Inflammatory macrophage treated with lipopolysaccharide for 1 hour (primary cell): ENCODE measurements around the gene TBXAS1.
"Not testable (repeated sequence)": the region's sequence is repeated elsewhere in the genome, so short reads cannot be mapped to it uniquely, and the experiment has no call there.

Experiments used
- DNase-seq, 2 donors: peaks; one replicate each; pipeline ENCODE4 v3.0.0-alpha.2; 2020 to 2022

TBXAS1 gene

DNA sequence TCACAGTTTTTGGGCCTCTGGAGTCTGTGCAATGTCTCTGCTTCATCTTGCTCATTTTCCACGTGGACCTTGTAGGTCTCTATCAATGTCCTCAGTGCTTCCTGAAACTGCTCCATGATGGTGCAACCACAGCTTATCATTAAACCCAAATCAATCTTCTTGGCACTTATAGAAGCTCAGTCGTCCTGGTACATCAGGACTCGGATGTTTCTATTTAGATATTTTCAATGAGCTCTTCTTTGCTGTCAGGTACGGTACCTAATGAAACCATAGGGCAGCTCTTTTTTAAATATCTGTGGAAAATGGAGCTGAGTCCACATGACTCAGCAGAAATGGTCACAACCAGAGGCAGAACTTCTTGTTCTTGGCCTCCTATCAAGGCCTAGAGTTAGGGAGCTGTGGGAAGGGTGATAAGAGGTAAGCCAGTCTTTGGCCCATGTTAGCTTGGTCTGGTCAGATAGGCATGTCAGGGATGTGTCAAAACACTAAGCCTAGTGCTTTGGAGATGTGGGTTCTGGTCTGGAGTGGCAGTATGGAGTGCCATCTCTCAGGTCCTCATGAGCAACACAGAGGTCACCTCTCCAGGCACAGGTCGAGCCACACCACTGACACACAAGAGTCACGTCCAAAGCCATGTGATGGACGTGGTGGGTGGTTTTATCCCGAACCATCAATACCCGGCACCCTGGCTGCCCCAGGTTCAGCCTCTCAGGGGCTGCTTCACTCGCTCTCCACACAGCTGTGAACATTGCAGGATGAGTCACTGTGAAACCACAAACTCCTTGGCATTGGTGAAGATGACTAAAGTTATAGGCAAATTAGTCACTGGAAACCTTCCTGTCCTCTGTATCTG, 87.0 kb downstream of the TBXAS1 start:
- peak; percentile 75 to 89 for DNase-seq

GRCh38 chr7:139916717-139917395, 87.8 kb downstream of the TBXAS1 start:
- DNase-seq = no peak

DNA sequence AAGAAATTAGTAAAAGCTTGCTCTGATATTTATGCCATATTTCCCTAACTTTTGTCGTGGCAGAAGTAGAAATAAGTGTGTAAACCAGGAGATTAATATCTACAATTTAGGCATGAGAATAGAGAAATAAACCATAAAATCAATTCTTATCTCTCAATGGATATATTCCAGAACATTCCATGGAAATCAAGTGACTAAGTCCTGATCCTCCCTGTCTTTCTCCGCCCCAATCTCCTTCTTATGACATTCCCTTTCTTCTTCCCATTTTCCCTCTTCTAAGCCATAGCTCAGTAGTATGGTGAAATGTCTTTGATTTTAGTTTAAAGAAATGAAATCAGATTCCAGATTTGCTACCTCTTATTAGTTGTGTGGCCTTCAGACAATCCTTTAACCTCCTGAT, 88.8 kb downstream of the TBXAS1 start:
- no peak for DNase-seq

GRCh38 chr7:139918480-139918879, 89.4 kb downstream of the TBXAS1 start:
- no peak for DNase-seq

DNA sequence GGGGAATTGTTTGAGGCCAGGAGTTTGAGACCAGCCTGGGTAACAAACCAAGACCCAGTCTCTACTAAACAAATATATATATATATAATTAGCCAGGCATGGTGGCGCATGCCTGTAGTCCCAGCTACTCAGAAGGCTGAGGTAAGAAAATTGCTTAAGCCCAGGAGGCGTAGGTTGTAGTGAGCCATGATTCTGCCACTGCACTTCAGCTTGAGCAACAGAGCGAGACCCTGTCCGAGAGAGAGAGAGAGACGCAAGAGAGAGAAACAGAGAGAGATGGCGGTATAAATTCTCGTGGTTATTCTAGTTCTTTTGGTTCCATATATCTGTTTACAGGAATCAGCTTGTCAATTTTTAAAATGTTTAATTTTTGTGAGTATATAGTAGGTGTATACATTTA, 94.0 kb downstream of the TBXAS1 start:
- no peak for DNase-seq

- DNase-seq = peak; percentile 61 to 62
Observed at GRCh38 chr7:139924461-139924860, 95.4 kb downstream of the TBXAS1 start.

DNA sequence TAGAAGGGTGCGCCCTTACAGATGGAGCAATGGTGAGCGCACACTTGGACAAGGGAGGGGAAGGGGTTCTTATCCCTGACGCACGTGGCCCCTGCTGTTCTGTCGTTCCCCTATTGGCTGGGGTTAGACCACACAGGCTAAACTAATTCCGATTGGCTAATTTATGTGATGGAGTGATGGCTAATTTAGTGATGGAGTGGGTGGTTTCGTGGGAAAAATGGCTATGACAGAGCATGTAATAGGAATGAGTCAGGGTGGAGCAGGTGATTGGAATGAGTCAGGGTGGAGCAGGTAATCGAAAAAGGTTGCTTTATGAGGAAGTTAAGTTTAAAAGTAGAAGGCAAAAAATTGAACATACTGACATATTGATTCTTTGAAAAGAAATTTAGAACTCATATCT, 100.2 kb downstream of the TBXAS1 start:
- not testable (repeated sequence) for DNase-seq

GRCh38 chr7:139930286-139930965, 101.4 kb downstream of the TBXAS1 start:
- DNase-seq = no peak

DNA sequence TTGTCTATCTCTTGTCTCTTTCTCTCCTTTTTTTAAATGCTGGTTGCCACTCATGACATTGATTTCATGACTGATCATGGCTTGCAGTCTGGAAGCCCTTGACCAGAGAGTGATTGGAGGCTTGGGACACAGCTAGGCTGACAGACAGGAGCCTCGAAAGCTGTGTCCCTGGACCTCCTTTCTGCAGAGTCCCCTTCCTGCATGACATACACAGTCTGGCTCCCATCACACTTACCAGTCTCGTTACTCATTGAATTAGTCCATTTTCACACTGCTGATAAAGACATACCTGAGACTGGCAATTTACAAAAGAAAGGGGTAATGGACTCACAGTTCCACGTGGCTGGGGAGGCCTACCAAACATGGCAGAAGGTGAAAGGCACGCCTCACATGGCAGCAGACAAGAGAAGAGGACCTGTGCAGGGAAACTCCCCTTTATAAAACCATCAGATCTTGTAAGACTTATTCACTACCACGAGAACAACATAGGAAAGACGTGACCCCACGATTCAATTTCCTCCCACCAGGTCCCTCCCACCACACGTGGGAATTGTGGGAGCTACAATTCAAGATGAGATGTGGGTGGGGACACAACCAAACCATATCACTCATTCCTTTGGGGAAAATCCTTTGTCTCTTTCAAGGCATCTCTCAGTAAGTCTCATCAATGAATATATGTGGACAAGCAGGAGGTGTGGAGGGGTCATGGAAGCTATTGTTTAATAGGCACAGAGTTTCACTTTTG, 102.3 kb downstream of the TBXAS1 start:
- DNase-seq = peak; percentile 47 to 94

GRCh38 chr7:139932531-139932930, 103.5 kb downstream of the TBXAS1 start:
- peak; percentile 27 to 81 for DNase-seq

- DNase-seq = peak; percentile 16 to 60
Observed at GRCh38 chr7:139936760-139937310, 107.8 kb downstream of the TBXAS1 start.

- DNase-seq = peak; percentile 44 to 59
Observed at GRCh38 chr7:139937715-139938114, 108.7 kb downstream of the TBXAS1 start.

DNA sequence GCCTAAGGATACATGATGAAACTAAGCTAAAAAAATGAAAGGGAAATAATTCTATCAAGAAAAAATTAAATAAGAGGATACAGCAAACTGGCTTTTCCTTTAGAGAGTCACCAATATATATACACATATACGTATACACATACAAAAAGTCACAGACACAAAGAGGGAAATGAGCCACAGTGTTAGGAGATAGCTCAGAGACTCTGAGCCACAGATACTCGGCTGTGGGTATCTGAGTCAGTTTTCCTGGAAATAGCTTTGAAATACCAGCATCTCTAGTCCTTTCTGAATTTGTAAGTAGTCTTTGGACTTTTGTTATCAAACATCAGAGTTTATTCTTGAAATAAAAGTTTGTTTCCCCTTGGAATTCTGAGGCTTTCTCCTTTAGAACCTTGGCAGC, 111.8 kb downstream of the TBXAS1 start:
- no peak for DNase-seq

- DNase-seq = no peak
Observed at GRCh38 chr7:139941421-139941820, 112.4 kb downstream of the TBXAS1 start.

- DNase-seq = no peak
Observed at GRCh38 chr7:139941866-139942265, 112.8 kb downstream of the TBXAS1 start.

DNA sequence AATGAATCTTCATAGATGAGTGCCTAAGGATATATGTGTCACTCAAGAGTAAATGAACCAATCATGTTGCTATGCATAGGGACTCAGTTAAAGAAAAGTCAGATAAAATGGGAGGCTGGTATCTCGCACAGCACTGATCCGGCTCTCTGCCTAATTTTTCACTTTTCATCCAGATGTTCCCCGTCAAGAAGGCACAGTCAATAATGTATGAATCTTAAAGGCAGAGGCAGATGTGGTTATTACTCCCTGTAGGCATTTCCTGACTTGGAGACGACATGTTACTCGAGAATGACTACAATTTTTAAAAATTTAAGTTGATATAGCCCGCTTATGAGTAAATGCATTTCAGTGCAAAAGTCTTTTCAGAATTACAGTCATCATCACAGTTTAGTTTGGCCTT, 113.6 kb downstream of the TBXAS1 start:
- DNase-seq = no peak

DNA sequence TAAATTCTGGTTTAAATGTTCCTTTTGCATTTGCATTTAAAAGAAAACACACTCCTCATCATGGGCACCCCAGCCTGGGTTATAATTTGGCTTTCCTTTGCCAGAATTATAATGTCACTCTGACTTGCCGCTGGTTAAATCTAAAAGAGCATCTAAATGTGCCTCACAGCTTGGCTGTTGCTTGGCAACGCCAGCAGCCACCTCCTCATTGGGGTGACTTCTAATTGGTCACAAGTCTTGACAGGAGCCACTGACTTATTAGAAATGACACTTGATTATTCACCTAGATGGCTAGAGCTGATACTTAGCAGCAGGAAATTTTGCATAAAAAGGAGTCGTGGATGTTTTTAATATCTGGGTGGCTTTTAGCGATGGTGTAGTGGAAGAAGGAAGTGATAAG, 114.3 kb downstream of the TBXAS1 start:
- DNase-seq = no peak

DNA sequence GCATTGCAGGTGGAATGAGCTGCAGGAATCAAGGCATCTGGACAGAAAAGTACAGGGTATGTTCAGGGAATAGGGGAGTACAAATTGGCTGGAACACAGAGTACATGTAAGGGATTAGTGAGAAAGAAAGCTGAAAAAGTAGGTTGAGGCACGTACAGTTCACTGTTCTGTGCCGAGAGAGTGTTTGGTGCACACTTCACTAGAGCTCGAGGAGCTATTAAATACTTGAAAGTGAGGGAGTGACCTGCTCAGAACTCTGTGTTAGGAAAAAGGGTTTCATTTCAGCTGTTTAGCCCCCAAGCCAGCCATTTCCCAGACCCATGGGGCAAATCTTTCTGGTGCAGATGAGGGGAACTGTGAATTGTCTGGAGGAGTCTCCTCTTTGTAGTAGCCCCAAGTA, 115.2 kb downstream of the TBXAS1 start:
- no peak for DNase-seq

- DNase-seq = peak; percentile 65 to 66
Observed at GRCh38 chr7:139946533-139946932, 117.5 kb downstream of the TBXAS1 start.

DNA sequence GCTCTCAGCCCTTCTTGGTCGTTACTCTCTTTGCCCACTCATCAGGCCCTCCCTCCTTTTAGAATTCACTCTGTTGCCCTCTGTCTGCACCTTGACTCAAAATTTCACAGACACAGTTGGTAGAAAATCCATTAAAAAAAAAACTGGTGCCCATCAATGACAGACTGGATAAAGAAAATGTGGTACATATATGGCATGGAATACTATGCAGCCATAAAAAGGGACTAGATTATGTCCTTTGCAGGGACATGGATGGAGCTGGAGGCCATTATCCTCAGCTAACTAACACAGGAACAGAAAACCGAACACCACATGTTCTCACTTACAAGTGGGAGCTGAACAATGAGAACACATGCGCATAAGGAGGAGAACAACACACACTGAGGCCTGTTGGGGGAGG, 118.0 kb downstream of the TBXAS1 start:
- no peak for DNase-seq

- DNase-seq = no peak
Observed at GRCh38 chr7:139948167-139948566, 119.1 kb downstream of the TBXAS1 start.

DNA sequence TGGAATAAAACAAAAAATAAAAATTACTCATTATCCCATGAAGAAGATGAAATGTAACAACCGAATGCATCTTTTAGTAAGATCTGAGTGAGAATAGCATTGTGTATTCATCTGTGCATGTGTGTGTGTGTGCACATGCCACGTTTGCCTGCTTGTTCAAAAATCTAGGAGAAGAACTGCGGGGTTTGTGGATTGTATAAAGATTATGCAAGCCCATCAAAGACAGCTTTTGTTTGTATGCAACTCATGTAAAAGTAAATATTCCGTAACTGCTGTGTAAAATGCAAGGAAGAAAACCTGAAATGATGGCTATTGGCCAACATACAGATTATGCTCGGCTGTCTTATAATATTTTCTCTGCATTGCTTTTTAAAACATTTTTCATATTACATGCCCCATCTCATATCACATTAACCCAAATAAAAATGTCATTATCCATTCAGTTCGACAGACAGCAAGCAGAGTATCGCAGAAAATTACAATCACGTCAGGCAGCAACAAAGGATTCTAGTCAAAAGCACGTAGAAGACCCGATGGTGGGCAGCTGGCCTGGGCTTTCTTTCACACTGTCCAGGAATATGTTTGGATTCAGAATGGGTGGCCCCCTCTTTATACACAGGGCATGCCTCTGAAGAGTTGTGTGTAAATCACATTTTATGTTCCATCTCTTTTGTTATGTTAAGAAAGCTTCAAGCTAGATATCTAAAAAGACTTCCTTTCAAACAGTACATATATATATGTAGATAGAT, 119.7 kb downstream of the TBXAS1 start:
- DNase-seq = no peak
